Skeletal muscle tissue (tissue), 4 donors: ENCODE results near the gene RPL15. TPM values are rescaled to one million over a fixed set of nuclear protein-coding genes. Genes with fewer than 3 reads are reported as not detected.

Experiments
- H3K27ac ChIP-seq: one replicate; pipeline ENCODE4 v1.7.0; 2013; ENCODE audit warnings: mild to moderate bottlenecking, low read depth, low read length, inconsistent platforms
- H3K27me3 ChIP-seq, 3 donors: one replicate each; pipeline ENCODE4 v1.7.0; 2013; ENCODE audit warnings: low read length in 3 of 3; ENCODE audit not compliant: control insufficient read depth in 3 of 3, insufficient read depth in 3 of 3
- H3K36me3 ChIP-seq, 3 donors: one replicate each; pipeline ENCODE4 v1.7.0; 2013; ENCODE audit warnings: low read length in 3 of 3; ENCODE audit not compliant: control insufficient read depth in 3 of 3, insufficient read depth in 3 of 3
- H3K4me1 ChIP-seq, 3 donors: one replicate each; pipeline ENCODE4 v1.7.0; 2013; ENCODE audit warnings: low read length in 3 of 3, mild to moderate bottlenecking in 3 of 3; ENCODE audit not compliant: control insufficient read depth in 3 of 3, insufficient read depth in 3 of 3
- H3K4me3 ChIP-seq, 3 donors: one replicate each; pipeline ENCODE4 v1.7.0; 2013; ENCODE audit warnings: low read length in 3 of 3
- H3K9ac ChIP-seq, 3 donors: one replicate each; pipeline ENCODE4 v1.7.0; 2013; ENCODE audit warnings: low read length in 3 of 3, mild to moderate bottlenecking in 3 of 3, moderate library complexity in 2 of 3, low read depth in 1 of 3
- H3K9me3 ChIP-seq, 3 donors: one replicate each; pipeline ENCODE4 v1.7.0; 2013; ENCODE audit warnings: low read length in 3 of 3; ENCODE audit not compliant: control insufficient read depth in 3 of 3
- total RNA-seq: library from RNA; depleted of rRNA; stranded (reverse); fragments of >200 nt; gene quantifications from one replicate; pipeline ENCODE4 v1.2.3, GENCODE V29; 2014
- donor health status: Osteomylitis.

The RPL15 gene
- total RNA-seq, 1 donor from 2014 or later = 3,028 TPM

- Histone ChIP-seq H3K27me3 (no peaks in the 10 kb centered on the region), H3K9me3 (no peaks in the 10 kb centered on the region), H3K9ac (no peak overlapping the region), H3K4me3 (no peak overlapping the region), H3K4me1 (peaks cover 0 to 2% (median under 1%) of the 10 kb centered on the region in 3 donors), H3K36me3 (peaks cover 10 to 13% (median 13%) of the 10 kb centered on the region in 3 donors), H3K27ac (no peak overlapping the region)
Observed at GRCh38 chr3:23923786-23924185, 6.9 kb downstream of the RPL15 start.

GRCh38 chr3:23926246-23926645 is 9.3 kb downstream of the RPL15 start:
- H3K4me3 ChIP-seq = no peak overlapping the region
- no peak overlapping the region for H3K9ac ChIP-seq
- no peaks in the 10 kb centered on the region for H3K27me3 ChIP-seq
- no peaks in the 10 kb centered on the region for H3K4me1 ChIP-seq
- H3K27ac ChIP-seq = no peak overlapping the region
- H3K36me3 ChIP-seq = no peaks in the 10 kb centered on the region
- no peaks in the 10 kb centered on the region for H3K9me3 ChIP-seq

- Histone ChIP-seq H3K27me3 (no peaks in the 10 kb centered on the region), H3K4me3 (no peak overlapping the region)
Observed at GRCh38 chr3:23926736-23927135, 9.8 kb downstream of the RPL15 start.

GRCh38 chr3:23928524-23928923 is 11.6 kb downstream of the RPL15 start:
- no peaks in the 10 kb centered on the region for H3K27me3 ChIP-seq
- H3K27ac ChIP-seq = no peak overlapping the region
- H3K4me3 ChIP-seq = no peak overlapping the region
- H3K9ac ChIP-seq = no peak overlapping the region
- H3K36me3 ChIP-seq = no peaks in the 10 kb centered on the region
- H3K4me1 ChIP-seq = no peaks in the 10 kb centered on the region
- no peaks in the 10 kb centered on the region for H3K9me3 ChIP-seq

More at GRCh38 chr3:23926736-23927135, 9.8 kb downstream of the RPL15 start:
- Histone ChIP-seq H3K4me1 (no peaks in the 10 kb centered on the region), H3K9me3 (no peaks in the 10 kb centered on the region), H3K27ac (no peak overlapping the region), H3K9ac (no peak overlapping the region), H3K36me3 (no peaks in the 10 kb centered on the region)

GRCh38 chr3:23931597-23931996 is 14.7 kb downstream of the RPL15 start:
- no peak overlapping the region for H3K9ac ChIP-seq
- no peaks in the 10 kb centered on the region for H3K4me1 ChIP-seq
- H3K27ac ChIP-seq = no peak overlapping the region
- no peaks in the 10 kb centered on the region for H3K9me3 ChIP-seq
- no peaks in the 10 kb centered on the region for H3K27me3 ChIP-seq
- H3K4me3 ChIP-seq = no peak overlapping the region
- H3K36me3 ChIP-seq = no peaks in the 10 kb centered on the region

- Histone ChIP-seq H3K27ac (no peak overlapping the region), H3K4me1 (no peaks in the 10 kb centered on the region), H3K27me3 (no peaks in the 10 kb centered on the region), H3K9ac (no peak overlapping the region), H3K9me3 (no peaks in the 10 kb centered on the region), H3K36me3 (no peaks in the 10 kb centered on the region), H3K4me3 (no peak overlapping the region)
Observed at GRCh38 chr3:23932571-23932970, 15.6 kb downstream of the RPL15 start.

- Histone ChIP-seq H3K9me3 (peaks cover 0 to 2% (median 0%) of the 10 kb centered on the region in 3 donors), H3K27ac (no peak overlapping the region), H3K4me3 (no peak overlapping the region), H3K36me3 (no peaks in the 10 kb centered on the region), H3K27me3 (no peaks in the 10 kb centered on the region), H3K4me1 (no peaks in the 10 kb centered on the region), H3K9ac (no peak overlapping the region)
Observed at GRCh38 chr3:23934253-23934652, 17.3 kb downstream of the RPL15 start.

GRCh38 chr3:23937296-23937695 is 20.4 kb downstream of the RPL15 start:
- Histone ChIP-seq H3K4me3 (no peak overlapping the region), H3K36me3 (no peaks in the 10 kb centered on the region), H3K27me3 (no peaks in the 10 kb centered on the region), H3K27ac (no peak overlapping the region), H3K4me1 (no peaks in the 10 kb centered on the region), H3K9ac (no peak overlapping the region), H3K9me3 (peaks cover 0 to 2% (median 0%) of the 10 kb centered on the region in 3 donors)

- no peak overlapping the region for H3K27ac ChIP-seq
- H3K9ac ChIP-seq = no peak overlapping the region
- peaks cover 0 to 2% (median 0%) of the 10 kb centered on the region in 3 donors for H3K9me3 ChIP-seq
- peaks cover 0 to 3% (median 0%) of the 10 kb centered on the region in 3 donors for H3K4me1 ChIP-seq
- no peak overlapping the region for H3K4me3 ChIP-seq
- no peaks in the 10 kb centered on the region for H3K27me3 ChIP-seq
- H3K36me3 ChIP-seq = no peaks in the 10 kb centered on the region
Observed at GRCh38 chr3:23938688-23939087, 21.8 kb downstream of the RPL15 start.

GRCh38 chr3:23940775-23941174 is 23.8 kb downstream of the RPL15 start:
- Histone ChIP-seq H3K4me1 (peaks cover 5 to 10% (median 6%) of the 10 kb centered on the region in 3 donors), H3K9ac (no peak overlapping the region), H3K27ac (peak overlapping the region; percentile 49), H3K27me3 (no peaks in the 10 kb centered on the region), H3K4me3 (no peak overlapping the region), H3K36me3 (no peaks in the 10 kb centered on the region), H3K9me3 (peaks cover 0 to 2% (median 0%) of the 10 kb centered on the region in 3 donors)
